HG03066 (cell line): ENCODE results near the gene GNG7.
"Not testable (repeated sequence)": the region's sequence is repeated elsewhere in the genome, so short reads cannot be mapped to it uniquely, and the experiment has no call there.

Source experiments
- ATAC-seq: cut with Tn5 transposase; IDR thresholded peaks from one replicate; pipeline ENCODE4 v1.9.1; 2021; ENCODE audit warnings: low read depth; ENCODE audit not compliant: unreplicated experiment

GNG7 gene

GRCh38 chr19:2558543-2558942 lies 144.0 kb downstream of the GNG7 start:
- ATAC-seq, result no peak

- not testable (repeated sequence) for ATAC-seq
Observed at GRCh38 chr19:2558131-2558530, 144.4 kb downstream of the GNG7 start.

GRCh38 chr19:2557093-2557440 lies 145.4 kb downstream of the GNG7 start:
- ATAC-seq, result no peak

- ATAC-seq, result no peak
Observed at GRCh38 chr19:2556221-2557092, 146.0 kb downstream of the GNG7 start.

- ATAC-seq, result no peak
Observed at GRCh38 chr19:2555422-2556220, 146.9 kb downstream of the GNG7 start.

GRCh38 chr19:2554856-2555255 lies 147.6 kb downstream of the GNG7 start:
- no peak for ATAC-seq

GRCh38 chr19:2553510-2553909 lies 149.0 kb downstream of the GNG7 start:
- ATAC-seq, result no peak

- no peak for ATAC-seq
Observed at GRCh38 chr19:2552859-2553258, 149.6 kb downstream of the GNG7 start.

GRCh38 chr19:2551864-2552185 lies 150.7 kb downstream of the GNG7 start:
- no peak for ATAC-seq

GRCh38 chr19:2551172-2551863 lies 151.2 kb downstream of the GNG7 start:
- no peak for ATAC-seq

- ATAC-seq, result no peak
Observed at GRCh38 chr19:2550431-2551171, 151.9 kb downstream of the GNG7 start.

GRCh38 chr19:2549701-2550191 lies 152.7 kb downstream of the GNG7 start:
- ATAC-seq, result no peak

- ATAC-seq, result no peak
Observed at GRCh38 chr19:2548966-2549365, 153.5 kb downstream of the GNG7 start.

- no peak for ATAC-seq
Observed at GRCh38 chr19:2547721-2548120, 154.8 kb downstream of the GNG7 start.

- ATAC-seq, result no peak
Observed at GRCh38 chr19:2547033-2547680, 155.3 kb downstream of the GNG7 start.

- ATAC-seq, result no peak
Observed at GRCh38 chr19:2546128-2547032, 156.1 kb downstream of the GNG7 start.

GRCh38 chr19:2545416-2546127 lies 156.9 kb downstream of the GNG7 start:
- ATAC-seq, result not testable (repeated sequence)
